Measurements from ENCODE around the gene TENT4A.
"Not testable (repeated sequence)": the region's sequence is repeated elsewhere in the genome, so short reads cannot be mapped to it uniquely, and the experiment has no call there.

TENT4A gene

GRCh38 chr5:6713274-6714225 is at the start of gene TENT4A:
TENT4A (plus strand) TSS chr5:6713432; CDS start chr5:6713984, 552 bp downstream.
- in situ Hi-C loops (cut with HindIII; ENCODE audit: low pct_ligation_motif_present, low pct_unique_long_range_greater_than_20kb, low sequenced_read_pairs) = no loop called here
- DNase-seq = peak; percentile 22

- in situ Hi-C loops (cut with HindIII; ENCODE audit: low pct_ligation_motif_present, low pct_unique_long_range_greater_than_20kb, low sequenced_read_pairs) = no loop called here
- no peak for DNase-seq
These were observed 46.5 kb upstream of the TENT4A start for GRCh38 chr5:6666762-6667161.

GRCh38 chr5:6667648-6668047 is 45.6 kb upstream of the TENT4A start:
- no peak for DNase-seq
- in situ Hi-C loops (cut with HindIII; ENCODE audit: low pct_ligation_motif_present, low pct_unique_long_range_greater_than_20kb, low sequenced_read_pairs) = no loop called here

GRCh38 chr5:6668717-6669116 is 44.5 kb upstream of the TENT4A start:
- DNase-seq; in situ Hi-C loops (cut with HindIII; ENCODE audit: low pct_ligation_motif_present, low pct_unique_long_range_greater_than_20kb, low sequenced_read_pairs): not testable (repeated sequence)

GRCh38 chr5:6673031-6673430 is 40.2 kb upstream of the TENT4A start:
- in situ Hi-C loops (cut with HindIII; ENCODE audit: low pct_ligation_motif_present, low pct_unique_long_range_greater_than_20kb, low sequenced_read_pairs) = no loop called here
- no peak for DNase-seq

GRCh38 chr5:6673963-6674362 is 39.3 kb upstream of the TENT4A start:
- in situ Hi-C loops (cut with HindIII; ENCODE audit: low pct_ligation_motif_present, low pct_unique_long_range_greater_than_20kb, low sequenced_read_pairs) = no loop called here
- no peak for DNase-seq

GRCh38 chr5:6674421-6674820 is 38.8 kb upstream of the TENT4A start:
- in situ Hi-C loops (cut with HindIII; ENCODE audit: low pct_ligation_motif_present, low pct_unique_long_range_greater_than_20kb, low sequenced_read_pairs) = no loop called here
- no peak for DNase-seq

- no peak for DNase-seq
- in situ Hi-C loops (cut with HindIII; ENCODE audit: low pct_ligation_motif_present, low pct_unique_long_range_greater_than_20kb, low sequenced_read_pairs) = no loop called here
These were observed 38.3 kb upstream of the TENT4A start for GRCh38 chr5:6674886-6675285.

- DNase-seq = no peak
- in situ Hi-C loops (cut with HindIII; ENCODE audit: low pct_ligation_motif_present, low pct_unique_long_range_greater_than_20kb, low sequenced_read_pairs) = no loop called here
These were observed 37.3 kb upstream of the TENT4A start for GRCh38 chr5:6675784-6676491.

- in situ Hi-C loops (cut with HindIII; ENCODE audit: low pct_ligation_motif_present, low pct_unique_long_range_greater_than_20kb, low sequenced_read_pairs) = no loop called here
- DNase-seq = no peak
These were observed 36.5 kb upstream of the TENT4A start for GRCh38 chr5:6676702-6677101.

- in situ Hi-C loops (cut with HindIII; ENCODE audit: low pct_ligation_motif_present, low pct_unique_long_range_greater_than_20kb, low sequenced_read_pairs) = no loop called here
- DNase-seq = no peak
These were observed 34.8 kb upstream of the TENT4A start for GRCh38 chr5:6678385-6678784.

- no peak for DNase-seq
- in situ Hi-C loops (cut with HindIII; ENCODE audit: low pct_ligation_motif_present, low pct_unique_long_range_greater_than_20kb, low sequenced_read_pairs) = no loop called here
These were observed 32.3 kb upstream of the TENT4A start for GRCh38 chr5:6680922-6681321.

- DNase-seq = no peak
- in situ Hi-C loops (cut with HindIII; ENCODE audit: low pct_ligation_motif_present, low pct_unique_long_range_greater_than_20kb, low sequenced_read_pairs) = no loop called here
These were observed 31.6 kb upstream of the TENT4A start for GRCh38 chr5:6681682-6682081.

GRCh38 chr5:6682239-6682638 is 31.0 kb upstream of the TENT4A start:
- in situ Hi-C loops (cut with HindIII; ENCODE audit: low pct_ligation_motif_present, low pct_unique_long_range_greater_than_20kb, low sequenced_read_pairs) = no loop called here
- no peak for DNase-seq

- DNase-seq = no peak
- in situ Hi-C loops (cut with HindIII; ENCODE audit: low pct_ligation_motif_present, low pct_unique_long_range_greater_than_20kb, low sequenced_read_pairs) = no loop called here
These were observed 30.0 kb upstream of the TENT4A start for GRCh38 chr5:6683241-6683640.

- in situ Hi-C loops (cut with HindIII; ENCODE audit: low pct_ligation_motif_present, low pct_unique_long_range_greater_than_20kb, low sequenced_read_pairs) = no loop called here
- no peak for DNase-seq
These were observed 29.2 kb upstream of the TENT4A start for GRCh38 chr5:6684075-6684474.

- in situ Hi-C loops (cut with HindIII; ENCODE audit: low pct_ligation_motif_present, low pct_unique_long_range_greater_than_20kb, low sequenced_read_pairs) = no loop called here
- no peak for DNase-seq
These were observed 26.7 kb upstream of the TENT4A start for GRCh38 chr5:6686501-6686900.

- in situ Hi-C loops (cut with HindIII; ENCODE audit: low pct_ligation_motif_present, low pct_unique_long_range_greater_than_20kb, low sequenced_read_pairs) = no loop called here
- no peak for DNase-seq
These were observed 26.3 kb upstream of the TENT4A start for GRCh38 chr5:6686915-6687409.

GRCh38 chr5:6687505-6687904 is 25.7 kb upstream of the TENT4A start:
- in situ Hi-C loops (cut with HindIII; ENCODE audit: low pct_ligation_motif_present, low pct_unique_long_range_greater_than_20kb, low sequenced_read_pairs) = no loop called here
- DNase-seq = no peak

GRCh38 chr5:6692906-6693305 is 20.3 kb upstream of the TENT4A start:
- in situ Hi-C loops (cut with HindIII; ENCODE audit: low pct_ligation_motif_present, low pct_unique_long_range_greater_than_20kb, low sequenced_read_pairs) = no loop called here
- DNase-seq = no peak
